GM19468 (cell line): ENCODE results near the gene NTF3.

Source experiments
- ATAC-seq: cut with Tn5 transposase; IDR thresholded peaks from one replicate; pipeline ENCODE4 v1.9.1; 2021; ENCODE audit warnings: mild to moderate bottlenecking, moderate library complexity, moderate number of reproducible peaks; ENCODE audit not compliant: unreplicated experiment; ENCODE audit errors: extremely low read depth

NTF3 gene

GRCh38 chr12:5432011-5432400 lies at the start of gene NTF3:
Gene NTF3, plus strand, starts transcription at chr12:5432108. Its CDS starts 217 bp downstream, at chr12:5432325.
- no peak for ATAC-seq

DNA sequence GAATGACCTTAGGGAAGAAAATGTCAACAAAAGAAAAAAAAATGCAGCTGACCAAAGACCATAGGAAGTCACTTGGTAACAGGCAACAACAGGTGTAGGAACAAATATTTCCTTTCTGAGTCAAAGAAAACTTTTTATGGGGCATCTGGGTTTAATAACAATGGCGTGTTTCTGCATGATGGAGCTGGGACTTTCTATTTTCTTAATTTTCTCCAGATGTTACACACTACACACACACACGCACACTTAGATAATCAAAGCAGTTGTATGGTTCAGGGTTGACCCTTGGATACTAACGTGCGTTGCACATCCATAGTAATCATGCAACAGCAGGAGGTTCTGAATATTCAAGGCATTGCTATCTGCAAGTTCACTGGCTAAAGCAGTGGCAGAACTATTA lies 47.9 kb upstream of the NTF3 start:
- ATAC-seq, result no peak

DNA sequence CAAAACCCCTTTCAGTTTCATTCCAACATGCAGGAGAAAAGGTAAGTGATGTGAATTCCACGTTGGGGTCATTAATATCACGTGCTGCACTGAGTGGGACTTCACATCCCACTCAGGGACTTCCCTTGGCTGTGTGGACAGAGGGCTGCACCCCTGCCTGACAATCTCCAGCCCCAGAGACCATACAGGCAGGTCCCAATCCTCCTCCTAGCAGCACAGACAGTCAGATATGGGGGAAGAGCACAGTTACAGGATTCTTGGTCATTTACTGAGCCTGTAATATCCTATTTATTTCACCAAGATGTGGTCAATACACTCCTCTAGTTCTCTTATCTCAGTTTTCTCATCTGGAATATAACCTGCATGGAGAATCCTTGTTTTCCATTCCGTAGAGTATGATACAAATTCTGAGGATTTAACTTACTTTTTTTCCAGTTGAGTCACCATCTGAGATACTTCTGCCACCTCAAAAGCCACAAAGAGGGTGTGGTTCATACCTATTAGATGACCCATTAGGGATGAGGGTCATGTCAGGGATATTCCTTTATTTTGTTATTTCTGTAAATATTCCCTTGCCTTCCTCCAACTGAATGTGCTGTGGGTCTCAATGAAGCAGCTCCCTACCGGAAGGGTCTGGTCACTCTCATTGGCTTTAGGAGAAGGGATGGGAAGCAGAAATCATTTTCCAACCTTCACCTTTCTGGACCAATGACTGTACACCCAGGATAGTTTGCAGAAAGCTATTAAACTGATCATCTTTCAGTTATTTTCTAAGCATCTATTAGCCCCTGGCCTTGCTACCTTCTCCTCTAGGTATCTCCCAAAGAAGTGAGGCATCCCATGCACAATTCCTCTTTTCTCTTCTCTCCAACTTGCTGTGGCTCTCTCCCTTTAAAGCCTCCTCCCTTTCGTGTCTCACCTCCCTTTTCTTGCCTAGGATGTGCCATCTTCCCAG lies 43.0 kb upstream of the NTF3 start:
- no peak for ATAC-seq

GRCh38 chr12:5390174-5390799 lies 41.6 kb upstream of the NTF3 start:
- no peak for ATAC-seq

DNA sequence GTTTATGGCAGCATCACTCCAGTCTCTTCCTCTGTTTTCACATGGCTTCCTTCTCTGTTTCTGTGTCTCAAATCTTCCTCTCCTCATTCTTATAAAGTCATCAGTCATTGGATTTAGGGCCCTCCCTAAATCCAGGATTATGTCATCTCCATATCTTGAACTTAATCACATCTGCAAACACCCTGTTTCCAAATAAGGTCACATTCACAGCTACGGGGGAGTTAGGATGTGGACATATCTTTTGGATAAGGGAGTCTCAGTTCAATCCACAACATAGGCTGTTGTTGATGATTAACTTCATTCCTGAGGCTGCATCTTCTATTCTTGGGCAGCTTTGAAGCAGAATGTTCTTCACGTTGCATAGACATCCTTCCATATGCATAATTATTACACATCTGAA lies 40.3 kb upstream of the NTF3 start:
- ATAC-seq, result no peak

- ATAC-seq, result no peak
These were observed 38.9 kb upstream of the NTF3 start for GRCh38 chr12:5392961-5393360.

GRCh38 chr12:5395443-5396271 lies 36.3 kb upstream of the NTF3 start:
- no peak for ATAC-seq

DNA sequence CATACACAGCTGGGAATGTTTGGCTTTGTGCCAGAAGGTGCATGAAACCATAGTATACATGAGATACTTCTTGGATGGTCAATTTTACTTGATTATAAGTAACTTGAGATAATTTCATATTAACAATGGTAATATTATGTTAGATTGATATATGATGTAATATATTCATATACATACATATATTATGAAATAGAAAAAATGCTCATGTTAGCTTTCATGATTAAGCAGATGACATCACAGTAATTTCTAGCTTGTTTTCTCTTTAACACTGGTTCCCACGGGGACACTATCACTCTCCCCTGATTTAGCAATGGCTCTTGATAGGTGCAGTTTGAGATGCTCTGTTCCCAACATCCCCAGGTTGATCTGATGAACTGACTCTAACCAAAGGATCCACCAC lies 35.4 kb upstream of the NTF3 start:
- no peak for ATAC-seq

DNA sequence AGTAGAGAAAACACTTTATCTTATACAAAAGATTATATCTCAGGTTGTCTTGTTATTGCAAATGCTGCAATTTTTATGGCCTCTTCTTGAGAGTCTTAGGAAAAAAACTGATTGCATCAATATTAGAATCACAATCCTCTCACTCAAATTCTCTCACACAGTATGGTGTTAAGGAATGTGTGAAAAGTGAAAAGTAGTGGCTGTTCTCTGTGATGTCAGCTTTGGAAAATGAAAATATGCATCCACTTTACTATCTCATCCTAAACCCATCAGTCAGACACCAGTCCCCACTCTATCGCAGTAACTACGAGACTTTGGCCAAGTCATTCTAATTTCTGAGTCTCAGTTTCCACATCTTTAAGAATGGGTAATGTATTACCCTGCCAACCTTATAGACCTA lies 32.6 kb upstream of the NTF3 start:
- no peak for ATAC-seq

DNA sequence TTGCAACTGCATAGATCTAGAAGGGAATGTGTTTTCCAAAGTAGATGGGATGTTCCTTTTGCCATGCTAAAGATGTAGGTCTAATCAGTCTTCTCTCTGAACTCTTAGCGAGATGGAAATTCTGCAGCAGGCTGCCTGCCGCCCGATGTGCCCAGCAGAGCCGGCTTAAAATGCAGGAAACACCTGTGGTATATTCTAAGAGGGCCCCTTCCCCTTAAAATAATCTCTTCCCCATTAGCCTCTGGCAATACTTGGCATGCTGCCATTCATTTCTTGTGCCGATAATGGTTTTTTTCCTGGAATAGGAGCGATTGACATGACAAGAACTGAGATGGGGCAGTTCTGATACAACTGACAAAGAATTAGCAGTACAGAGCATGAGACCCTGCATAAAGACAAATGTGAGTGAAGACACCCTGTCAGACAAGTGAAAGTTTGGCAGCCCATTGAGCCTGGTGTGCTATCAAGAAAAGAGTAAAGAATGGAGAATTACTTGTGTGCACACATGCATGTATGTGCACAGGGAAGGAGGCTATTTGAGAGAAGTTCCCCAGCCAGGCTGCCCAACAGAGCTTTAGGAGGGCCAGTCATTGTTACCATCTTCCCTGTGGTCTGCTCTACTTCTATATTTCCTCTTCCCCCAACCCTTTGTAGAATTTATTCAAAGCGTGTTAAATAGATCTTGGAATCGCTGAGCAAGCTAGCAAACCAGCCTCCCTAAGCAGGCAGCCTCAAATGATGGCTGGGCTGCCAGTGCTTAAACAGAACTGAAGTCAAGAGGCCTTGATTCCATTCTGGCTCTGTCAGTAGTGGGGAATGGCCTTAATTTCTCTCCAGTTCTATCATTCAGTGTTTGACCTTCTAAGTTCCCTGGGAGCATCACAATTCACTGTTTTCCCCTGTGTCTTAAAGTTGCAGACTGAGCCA lies 29.6 kb upstream of the NTF3 start:
- ATAC-seq, result no peak

DNA sequence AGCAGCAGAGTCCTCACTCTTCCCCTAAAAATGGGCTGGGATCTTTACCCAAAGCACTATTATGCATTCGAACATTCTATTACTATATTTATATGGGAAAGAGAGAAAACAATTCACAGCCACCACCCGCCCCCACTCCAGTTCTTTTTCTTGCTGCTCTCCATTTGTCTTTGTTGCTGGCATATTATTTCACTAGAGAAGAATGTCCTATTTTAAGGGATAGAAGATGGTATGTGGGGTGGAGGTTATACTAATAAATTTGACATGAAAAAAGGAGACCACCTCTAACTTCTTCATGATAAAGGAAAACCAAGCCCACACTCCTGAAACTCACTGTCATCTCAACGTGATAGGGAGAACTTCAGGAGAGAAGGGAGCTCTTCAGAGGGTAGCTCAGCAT lies 28.5 kb upstream of the NTF3 start:
- no peak for ATAC-seq

DNA sequence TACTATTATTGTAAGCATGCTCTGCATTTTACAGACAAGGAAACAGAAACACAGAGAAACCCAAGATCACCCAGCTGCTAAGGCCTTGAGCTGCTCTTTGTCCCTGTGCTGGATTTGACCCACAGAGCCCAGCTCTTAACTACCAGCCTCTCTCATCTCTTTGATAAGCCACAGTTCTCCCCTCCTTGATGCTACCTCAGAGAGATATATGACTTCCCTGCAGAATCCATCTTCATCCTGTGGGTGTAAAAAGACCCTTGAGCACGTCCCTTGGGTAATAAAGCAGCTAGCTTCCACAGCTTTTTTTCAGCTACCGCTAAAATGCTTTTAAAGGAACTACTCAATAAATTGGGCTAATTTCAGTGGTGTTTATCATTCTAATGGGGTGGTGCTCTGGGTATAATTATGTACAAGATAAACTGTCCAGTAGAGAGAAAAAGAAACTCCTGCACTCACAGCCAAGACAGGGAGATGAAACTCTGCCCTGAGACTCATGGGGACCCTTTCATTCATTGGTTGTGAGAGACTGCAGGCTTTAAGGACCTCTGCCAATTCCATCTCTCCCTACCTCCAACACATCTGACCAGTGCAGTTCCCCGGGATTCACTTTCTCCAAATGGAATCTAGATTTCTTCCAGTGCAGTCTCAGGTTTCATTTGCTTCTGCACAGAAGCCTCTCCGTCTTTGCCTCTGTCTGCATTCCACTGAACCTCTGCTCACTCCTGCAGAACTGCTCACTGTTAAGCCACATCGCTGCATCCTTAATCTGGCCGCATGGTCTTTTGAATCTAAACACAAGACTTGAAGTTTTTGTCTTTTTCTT lies 24.7 kb upstream of the NTF3 start:
- no peak for ATAC-seq

DNA sequence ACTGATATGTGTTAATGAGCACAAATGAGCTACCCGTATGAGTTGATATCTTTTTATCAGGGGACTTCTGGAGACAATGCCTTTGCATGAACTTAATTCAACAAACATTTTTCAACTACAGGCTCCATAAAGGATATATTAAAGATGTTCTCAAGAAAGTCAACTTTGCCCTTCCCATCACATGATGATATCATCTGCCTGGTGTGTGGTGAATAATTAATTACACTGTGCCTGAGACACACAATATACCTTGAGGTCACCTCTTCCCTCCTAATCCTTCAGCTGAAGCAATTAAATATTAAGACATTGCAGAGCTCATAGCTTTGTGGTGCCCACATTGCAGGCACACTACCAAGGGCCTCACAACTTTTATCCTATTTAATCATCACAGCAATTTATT lies 22.3 kb upstream of the NTF3 start:
- ATAC-seq, result no peak

DNA sequence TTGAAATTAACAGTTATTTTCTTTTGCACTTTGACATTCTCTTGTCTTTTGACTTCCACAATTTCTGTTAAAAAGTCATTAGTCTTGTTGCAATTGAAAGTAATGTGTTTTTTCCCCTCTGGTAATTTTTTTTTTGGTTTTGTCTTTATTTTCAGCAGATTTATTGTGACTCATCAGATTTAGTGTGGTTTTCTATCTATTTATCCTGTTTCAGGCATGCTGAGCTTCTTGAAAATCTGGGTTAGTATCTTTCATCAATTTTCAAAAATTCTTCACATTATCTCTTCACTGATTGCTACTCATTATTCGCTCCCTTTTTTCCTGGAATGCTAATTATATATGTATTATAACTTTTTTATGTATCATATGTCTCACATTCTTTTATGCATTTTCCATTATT lies 15.3 kb upstream of the NTF3 start:
- no peak for ATAC-seq

GRCh38 chr12:5417500-5417899 lies 14.4 kb upstream of the NTF3 start:
- no peak for ATAC-seq

DNA sequence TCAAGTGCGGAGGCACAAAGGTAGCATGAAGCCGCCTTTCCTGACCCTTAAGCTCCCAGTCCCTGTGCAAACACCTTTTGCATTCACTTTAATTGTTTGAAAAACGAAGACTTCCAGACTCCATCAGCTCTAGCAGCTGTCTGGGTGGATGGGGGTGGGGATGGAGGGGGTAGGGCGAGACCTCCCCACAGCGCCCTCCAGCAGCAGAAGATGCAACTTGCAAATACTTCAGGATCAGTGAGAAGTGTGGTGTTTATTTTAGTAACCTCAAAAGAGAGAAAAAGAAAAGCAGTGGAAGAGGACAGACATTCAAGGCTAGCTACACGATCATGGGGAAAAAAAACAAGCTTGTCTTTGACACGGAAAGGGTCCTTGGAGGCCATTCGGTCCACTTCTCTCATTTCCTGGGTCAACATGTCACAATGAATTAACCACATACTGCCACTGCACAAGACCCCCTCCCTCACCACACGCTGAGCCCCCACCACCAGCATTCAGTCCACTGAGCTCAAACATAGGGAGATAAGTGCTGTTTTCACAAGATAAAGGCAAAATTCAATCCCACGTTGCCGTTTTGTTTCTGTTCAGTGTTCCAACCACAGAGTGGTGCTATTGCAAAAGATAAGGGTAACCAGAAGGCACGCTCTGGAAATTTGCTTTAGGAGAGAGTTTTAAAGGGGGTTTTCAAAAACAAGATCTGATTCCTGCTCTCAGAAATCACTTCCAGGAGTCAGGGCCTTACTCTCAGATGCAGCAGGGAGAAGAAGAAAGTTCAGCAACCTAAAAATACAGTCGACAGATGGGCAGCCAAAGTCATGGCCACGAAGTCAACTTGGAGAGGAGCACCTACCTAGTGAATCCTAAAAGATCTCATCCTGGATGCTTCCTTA lies 3.3 kb upstream of the NTF3 start:
- ATAC-seq, result no peak

DNA sequence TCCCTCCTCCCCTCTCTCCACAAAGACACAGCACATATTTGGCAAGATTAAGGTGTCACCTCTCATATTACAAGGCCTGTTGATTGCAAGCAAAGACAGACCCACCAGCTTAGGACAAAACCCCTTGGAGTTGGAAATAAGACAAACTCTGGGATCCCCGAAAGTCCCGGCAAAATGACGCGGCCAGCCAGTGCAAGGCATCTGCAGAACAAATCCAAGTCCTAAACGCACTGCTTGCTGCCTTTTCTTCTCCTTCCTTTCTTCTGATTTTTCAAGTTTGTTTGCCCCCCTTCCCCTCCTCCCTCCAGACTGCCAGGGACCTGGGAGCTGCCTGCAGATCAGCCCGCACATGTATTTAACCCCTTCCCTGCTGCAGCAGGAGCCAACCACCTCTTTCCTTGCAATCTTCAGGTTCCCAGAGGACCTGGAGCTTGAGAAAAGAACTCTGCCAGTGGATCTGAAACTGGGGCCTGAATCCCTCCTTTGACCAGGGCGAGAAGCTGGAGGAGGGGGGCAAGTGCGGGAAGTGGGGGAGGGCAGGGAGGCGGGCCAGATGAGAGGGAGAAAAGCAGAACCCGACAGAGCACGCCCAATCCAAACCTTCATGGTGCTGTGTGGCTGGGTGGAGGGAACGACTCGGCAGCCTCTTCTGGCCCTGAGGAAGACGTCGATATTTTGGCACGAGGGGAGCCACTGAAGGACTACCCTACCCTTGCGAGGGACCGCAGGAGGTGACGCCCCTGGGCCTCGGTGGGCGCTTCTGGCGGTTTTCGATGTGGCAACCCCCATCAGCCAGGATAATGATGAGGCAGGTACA lies 2.0 kb upstream of the NTF3 start:
- no peak for ATAC-seq
